Gastroesophageal sphincter (tissue), 3 donors: ENCODE results near the gene RNF44.

Experiments
- CTCF ChIP-seq, 4 experiments: fragments of 200-600 bp in 2 of 4; fragments of 450-650 bp in 2 of 4; sonication (generic) in 1 of 4; IDR thresholded peaks; one replicate each; pipeline ENCODE4 v1.5.1; 2017 to 2019; ENCODE audit warnings: antibody characterized with exemption in 4 of 4, mild to moderate bottlenecking in 2 of 4, moderate library complexity in 2 of 4
- EP300 ChIP-seq: sonication (generic); formaldehyde crosslinking; IDR thresholded peaks from one replicate; pipeline ENCODE4 v1.6.1; 2017; ENCODE audit warnings: antibody characterized with exemption, mild to moderate bottlenecking
- POLR2A ChIP-seq, 2 donors: fragments of 450-650 bp; IDR thresholded peaks; one replicate each; pipeline ENCODE4 v1.6.1; 2017; ENCODE audit warnings: antibody characterized with exemption in 2 of 2, mild to moderate bottlenecking in 2 of 2, moderate library complexity in 1 of 2
- POLR2AphosphoS5 ChIP-seq: sonication (generic); formaldehyde crosslinking; IDR thresholded peaks from one replicate; pipeline ENCODE4 v1.6.1; 2017; ENCODE audit warnings: antibody characterized with exemption

GRCh38 chr5:176531902-176532493, 5.2 kb downstream of the RNF44 start:
- TF ChIP-seq CTCF (IDR thresholded peaks at IDR 0.05) (no peak), POLR2A (IDR thresholded peaks at IDR 0.05) (no peak), POLR2AphosphoS5 (no peak), EP300 (no peak)
